T-helper 1 cell treated with Interleukin-12 subunit alpha and Interleukin-12 subunit beta and Interleukin-4 antibody, amounts not matched to agents 30 μg/mL and 1 μg/mL, for 36 hours (primary cell): ENCODE data around the gene MLC1.

ENCODE experiments used
- H3K27ac Mint-ChIP-seq: one replicate; pipeline ENCODE4 v1.8.0; 2021; ENCODE audit warnings: mild to moderate bottlenecking, mixed read lengths
- H3K27me3 Mint-ChIP-seq: one replicate; pipeline ENCODE4 v1.8.0; 2021; ENCODE audit warnings: low read depth, mixed read lengths
- H3K36me3 Mint-ChIP-seq: one replicate; pipeline ENCODE4 v1.8.0; 2021; ENCODE audit warnings: low read depth, mixed read lengths
- H3K4me1 Mint-ChIP-seq: one replicate; pipeline ENCODE4 v1.8.0; 2021; ENCODE audit warnings: low read depth, mixed read lengths
- H3K4me3 Mint-ChIP-seq: one replicate; pipeline ENCODE4 v1.8.0; 2021; ENCODE audit warnings: mild to moderate bottlenecking, moderate library complexity, mixed read lengths
- H3K9me3 Mint-ChIP-seq: one replicate; pipeline ENCODE4 v1.8.0; 2021; ENCODE audit warnings: mixed read lengths

The MLC1 gene

GRCh38 chr22:50047346-50047745 lies 37.9 kb downstream of the MLC1 start:
- Mint-ChIP-seq H3K27me3 (peaks cover 29% of the 10 kb centered on the region), H3K9me3 (peaks cover 3% of the 10 kb centered on the region)

GRCh38 chr22:50046481-50047245 lies 38.6 kb downstream of the MLC1 start:
- H3K27ac Mint-ChIP-seq, result no peak overlapping the region
- H3K4me3 Mint-ChIP-seq, result no peak overlapping the region
- peaks cover 30% of the 10 kb centered on the region for H3K27me3 Mint-ChIP-seq
- H3K36me3 Mint-ChIP-seq, result no peaks in the 10 kb centered on the region
- H3K9me3 Mint-ChIP-seq, result no peaks in the 10 kb centered on the region
- H3K4me1 Mint-ChIP-seq, result no peaks in the 10 kb centered on the region

More at GRCh38 chr22:50047346-50047745, 37.9 kb downstream of the MLC1 start:
- Mint-ChIP-seq H3K36me3 (no peaks in the 10 kb centered on the region), H3K27ac (no peak overlapping the region), H3K4me1 (no peaks in the 10 kb centered on the region), H3K4me3 (no peak overlapping the region)

GRCh38 chr22:50046019-50046415 lies 39.2 kb downstream of the MLC1 start:
- no peaks in the 10 kb centered on the region for H3K4me1 Mint-ChIP-seq
- H3K4me3 Mint-ChIP-seq, result no peak overlapping the region
- no peaks in the 10 kb centered on the region for H3K9me3 Mint-ChIP-seq
- H3K36me3 Mint-ChIP-seq, result no peaks in the 10 kb centered on the region
- H3K27me3 Mint-ChIP-seq, result peaks cover 24% of the 10 kb centered on the region
- no peak overlapping the region for H3K27ac Mint-ChIP-seq

DNA sequence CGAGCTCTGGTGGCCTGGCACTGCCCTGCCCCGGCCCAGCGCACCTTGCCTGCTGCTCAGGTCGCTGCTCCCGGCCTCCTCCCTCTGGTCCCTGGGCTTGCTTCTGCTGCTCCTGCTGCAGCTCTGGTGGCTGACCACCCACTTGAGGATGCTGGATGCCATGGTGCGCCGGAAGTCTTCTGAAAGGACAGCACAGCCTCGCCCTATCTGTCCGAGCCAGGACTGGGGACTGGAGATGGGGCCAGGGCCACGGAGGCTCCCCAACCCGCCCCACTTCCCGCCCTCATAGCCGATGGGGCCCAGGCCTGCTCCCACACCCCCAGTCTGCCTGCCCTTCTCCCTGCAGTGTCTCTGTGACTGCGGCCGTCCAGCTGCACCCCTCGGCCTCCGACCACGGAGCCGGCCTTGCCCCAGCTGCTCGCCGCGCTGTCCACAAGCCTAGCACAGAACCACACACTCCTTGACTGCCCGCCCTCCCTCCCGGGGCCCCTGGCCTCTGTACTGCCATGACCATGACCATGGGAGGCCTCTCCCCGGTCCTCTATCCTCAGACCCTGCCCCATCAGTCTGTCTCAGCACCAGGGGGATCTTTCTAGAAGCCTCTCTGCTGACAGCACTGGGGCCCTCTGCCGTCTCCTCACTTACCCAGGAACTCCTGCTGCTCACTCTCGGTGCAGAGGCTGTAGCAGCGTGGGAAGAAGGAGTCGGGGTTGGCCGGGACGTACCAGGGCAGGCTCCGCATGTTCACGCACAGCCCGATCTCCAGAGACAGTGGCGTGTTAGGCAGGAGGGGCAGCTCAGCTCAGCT lies 39.8 kb downstream of the MLC1 start:
- Mint-ChIP-seq H3K4me3 (no peak overlapping the region), H3K27ac (no peak overlapping the region), H3K36me3 (no peaks in the 10 kb centered on the region), H3K27me3 (peaks cover 23% of the 10 kb centered on the region), H3K9me3 (no peaks in the 10 kb centered on the region), H3K4me1 (no peaks in the 10 kb centered on the region)

DNA sequence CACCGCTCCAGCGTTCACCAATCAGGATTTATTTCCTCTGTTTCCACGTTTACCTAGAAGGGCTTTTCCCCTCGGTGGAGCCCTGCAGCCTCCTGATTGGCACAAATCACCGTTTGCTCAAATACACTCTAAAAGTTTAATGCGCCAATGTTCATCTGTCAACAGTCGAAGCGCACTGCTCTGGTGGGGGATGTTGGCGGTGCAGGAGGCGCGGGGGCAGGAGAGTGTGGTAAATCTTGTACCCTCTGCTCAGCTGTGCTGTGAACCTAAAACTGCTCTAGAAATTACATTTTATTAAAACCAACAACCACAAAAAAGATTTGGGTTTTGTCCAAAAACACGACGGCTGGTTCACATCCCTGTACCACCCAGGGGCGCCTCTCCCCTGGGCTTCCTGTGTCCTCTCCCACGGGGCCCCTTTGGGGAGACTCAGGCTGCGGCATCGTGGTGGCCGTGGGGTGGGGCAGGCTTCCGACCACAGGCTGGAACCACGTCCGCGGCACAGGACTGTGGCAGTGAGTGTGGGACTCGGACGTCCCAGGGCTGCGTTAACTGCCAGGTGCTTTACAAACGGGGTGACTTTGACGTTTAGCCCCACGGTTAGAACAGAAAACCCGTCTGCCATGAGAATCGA lies 40.6 kb downstream of the MLC1 start:
- H3K4me1 Mint-ChIP-seq, result no peaks in the 10 kb centered on the region
- no peaks in the 10 kb centered on the region for H3K9me3 Mint-ChIP-seq
- no peaks in the 10 kb centered on the region for H3K36me3 Mint-ChIP-seq
- peaks cover 23% of the 10 kb centered on the region for H3K27me3 Mint-ChIP-seq
- no peak overlapping the region for H3K27ac Mint-ChIP-seq
- H3K4me3 Mint-ChIP-seq, result no peak overlapping the region

DNA sequence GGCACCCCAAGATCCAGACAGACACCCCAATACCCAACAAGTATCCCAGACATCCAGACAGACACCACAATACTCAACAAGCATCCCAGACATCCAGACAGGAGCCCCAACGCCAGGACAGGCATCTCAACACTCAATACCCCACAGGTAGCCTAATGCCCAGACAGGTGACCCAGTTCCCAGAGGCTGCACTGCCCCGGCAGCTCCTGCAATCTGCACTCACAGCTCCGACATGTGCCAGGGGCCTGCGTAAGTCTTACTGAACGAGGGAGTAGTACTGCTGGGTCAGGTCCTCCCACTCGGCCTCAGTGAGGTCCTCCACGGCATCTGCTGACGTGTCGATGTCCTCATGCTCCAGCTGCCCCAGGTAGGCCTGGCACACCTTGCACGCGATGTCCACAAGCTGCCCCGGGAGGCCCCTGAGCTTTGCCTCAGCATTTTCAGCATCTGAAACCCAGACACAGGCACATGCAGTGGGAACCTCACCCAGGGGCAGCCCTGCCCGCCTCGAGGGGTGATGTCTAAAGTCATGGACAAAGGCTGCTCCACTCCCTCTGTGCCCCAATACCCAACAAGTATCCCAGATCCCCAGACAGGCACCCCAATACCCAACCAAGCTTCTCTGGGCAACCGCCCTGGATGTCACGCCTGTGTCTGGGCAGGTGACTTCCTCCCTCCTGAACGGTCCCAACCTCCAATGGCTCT lies 43.7 kb downstream of the MLC1 start:
- no peaks in the 10 kb centered on the region for H3K4me1 Mint-ChIP-seq
- H3K27me3 Mint-ChIP-seq, result peaks cover 32% of the 10 kb centered on the region
- H3K9me3 Mint-ChIP-seq, result no peaks in the 10 kb centered on the region
- no peak overlapping the region for H3K4me3 Mint-ChIP-seq
- no peak overlapping the region for H3K27ac Mint-ChIP-seq
- H3K36me3 Mint-ChIP-seq, result no peaks in the 10 kb centered on the region

- Mint-ChIP-seq H3K27ac (no peak overlapping the region), H3K9me3 (no peaks in the 10 kb centered on the region), H3K36me3 (no peaks in the 10 kb centered on the region), H3K4me1 (no peaks in the 10 kb centered on the region), H3K4me3 (no peak overlapping the region), H3K27me3 (peaks cover 32% of the 10 kb centered on the region)
These were observed 44.5 kb downstream of the MLC1 start for GRCh38 chr22:50040717-50041116.

- no peak overlapping the region for H3K27ac Mint-ChIP-seq
These were observed 45.4 kb downstream of the MLC1 start for GRCh38 chr22:50039669-50040443.

DNA sequence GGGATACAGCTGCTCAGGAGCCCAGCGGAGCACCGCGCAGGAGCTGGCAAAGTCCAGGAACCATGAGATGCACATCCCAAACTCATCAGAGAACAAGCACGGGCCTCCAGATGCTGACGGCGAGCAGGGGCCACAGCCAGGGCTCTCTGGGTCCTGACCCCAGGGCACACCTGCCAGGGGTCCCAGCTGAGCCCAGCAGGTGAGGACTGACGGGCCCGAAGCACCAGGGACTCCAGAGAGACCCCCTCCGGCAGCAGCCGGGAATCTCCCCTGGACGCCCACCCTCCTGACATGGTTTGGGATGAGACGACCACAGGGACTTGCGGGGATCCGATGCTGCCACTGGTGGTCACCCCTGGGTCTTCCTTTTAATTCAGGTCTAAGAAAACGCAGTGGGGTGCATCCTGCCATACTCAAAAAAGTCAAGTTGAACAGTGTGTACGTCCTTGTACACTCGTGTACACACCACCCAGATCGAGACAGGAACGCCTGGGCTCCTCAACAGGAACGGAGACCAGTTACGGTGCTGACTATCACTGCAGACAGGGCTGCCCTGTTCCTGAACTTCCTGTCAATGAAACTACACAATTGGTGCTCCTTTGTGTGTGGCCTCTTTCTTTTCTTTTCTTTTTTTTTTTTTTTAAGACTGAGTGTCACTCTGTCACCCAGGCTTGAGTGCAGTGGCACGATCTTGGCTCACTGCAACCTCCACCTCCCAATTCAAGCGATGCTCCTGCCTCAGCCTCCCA lies 49.1 kb downstream of the MLC1 start:
- H3K27ac Mint-ChIP-seq, result no peak overlapping the region

More at GRCh38 chr22:50039669-50040443, 45.4 kb downstream of the MLC1 start:
- H3K4me1 Mint-ChIP-seq, result no peaks in the 10 kb centered on the region
- H3K27me3 Mint-ChIP-seq, result peaks cover 32% of the 10 kb centered on the region
- no peaks in the 10 kb centered on the region for H3K9me3 Mint-ChIP-seq
- no peak overlapping the region for H3K4me3 Mint-ChIP-seq
- no peaks in the 10 kb centered on the region for H3K36me3 Mint-ChIP-seq

GRCh38 chr22:50035131-50035881 lies 49.9 kb downstream of the MLC1 start:
- no peaks in the 10 kb centered on the region for H3K9me3 Mint-ChIP-seq
- no peak overlapping the region for H3K4me3 Mint-ChIP-seq
- H3K36me3 Mint-ChIP-seq, result no peaks in the 10 kb centered on the region
- peaks cover 1% of the 10 kb centered on the region for H3K4me1 Mint-ChIP-seq
- H3K27ac Mint-ChIP-seq, result no peak overlapping the region
- H3K27me3 Mint-ChIP-seq, result peaks cover 9% of the 10 kb centered on the region

More for the DNA sequence above, 49.1 kb downstream of the MLC1 start:
- peaks cover 9% of the 10 kb centered on the region for H3K27me3 Mint-ChIP-seq
- H3K4me1 Mint-ChIP-seq, result peaks cover 1% of the 10 kb centered on the region
- no peak overlapping the region for H3K4me3 Mint-ChIP-seq
- no peaks in the 10 kb centered on the region for H3K9me3 Mint-ChIP-seq
- H3K36me3 Mint-ChIP-seq, result no peaks in the 10 kb centered on the region

- Mint-ChIP-seq H3K36me3 (no peaks in the 10 kb centered on the region), H3K27me3 (peaks cover 9% of the 10 kb centered on the region), H3K27ac (no peak overlapping the region)
These were observed 50.8 kb downstream of the MLC1 start for GRCh38 chr22:50034126-50035081.

More at GRCh38 chr22:50034126-50035081, 50.8 kb downstream of the MLC1 start:
- Mint-ChIP-seq H3K4me1 (peaks cover 1% of the 10 kb centered on the region), H3K4me3 (no peak overlapping the region), H3K9me3 (no peaks in the 10 kb centered on the region)
